HG02970 (cell line): ENCODE measurements around the gene MAN1C1.
A peak's percentile ranks its signal among the peaks of the same experiment; 100 is the strongest.
"Not testable (repeated sequence)": the region's sequence is repeated elsewhere in the genome, so short reads cannot be mapped to it uniquely, and the experiment has no call there.

Experiments used
- ATAC-seq: cut with Tn5 transposase; IDR thresholded peaks from one replicate; pipeline ENCODE4 v1.9.1; 2021; ENCODE audit warnings: mild to moderate bottlenecking, moderate library complexity, moderate number of reproducible peaks; ENCODE audit not compliant: unreplicated experiment, low FRiP score

MAN1C1 gene

GRCh38 chr1:25581764-25582163, 34.8 kb upstream of the MAN1C1 start:
- no peak for ATAC-seq

- no peak for ATAC-seq
Observed at GRCh38 chr1:25583519-25584370, 32.8 kb upstream of the MAN1C1 start.

GRCh38 chr1:25586181-25586588, 30.4 kb upstream of the MAN1C1 start:
- ATAC-seq = no peak

GRCh38 chr1:25587290-25587689, 29.3 kb upstream of the MAN1C1 start:
- ATAC-seq = no peak

- not testable (repeated sequence) for ATAC-seq
Observed at GRCh38 chr1:25588224-25588623, 28.4 kb upstream of the MAN1C1 start.

GRCh38 chr1:25588786-25589185, 27.8 kb upstream of the MAN1C1 start:
- ATAC-seq = not testable (repeated sequence)

- no peak for ATAC-seq
Observed at GRCh38 chr1:25590096-25590824, 26.3 kb upstream of the MAN1C1 start.

- no peak for ATAC-seq
Observed at GRCh38 chr1:25593861-25594260, 22.7 kb upstream of the MAN1C1 start.

- no peak for ATAC-seq
Observed at GRCh38 chr1:25594971-25595370, 21.6 kb upstream of the MAN1C1 start.

- not testable (repeated sequence) for ATAC-seq
Observed at GRCh38 chr1:25596641-25597040, 19.9 kb upstream of the MAN1C1 start.

GRCh38 chr1:25598879-25599278, 17.7 kb upstream of the MAN1C1 start:
- ATAC-seq = no peak

GRCh38 chr1:25599969-25600610, 16.5 kb upstream of the MAN1C1 start:
- ATAC-seq = no peak

- not testable (repeated sequence) for ATAC-seq
Observed at GRCh38 chr1:25600971-25601699, 15.5 kb upstream of the MAN1C1 start.

- not testable (repeated sequence) for ATAC-seq
Observed at GRCh38 chr1:25603779-25604538, 12.6 kb upstream of the MAN1C1 start.

GRCh38 chr1:25607123-25607522, 9.5 kb upstream of the MAN1C1 start:
- ATAC-seq = no peak

GRCh38 chr1:25608488-25609178, 8.0 kb upstream of the MAN1C1 start:
- ATAC-seq = peak; percentile 56

GRCh38 chr1:25609921-25610320, 6.7 kb upstream of the MAN1C1 start:
- no peak for ATAC-seq

GRCh38 chr1:25610822-25611630, 5.6 kb upstream of the MAN1C1 start:
- ATAC-seq = no peak
